HG02798 (cell line): ENCODE measurements around the gene VAV2.

Experiments
- ATAC-seq: cut with Tn5 transposase; IDR thresholded peaks from one replicate; pipeline ENCODE4 v1.9.1; 2021; ENCODE audit warnings: mild to moderate bottlenecking; ENCODE audit not compliant: unreplicated experiment, poor library complexity

Gene VAV2

DNA sequence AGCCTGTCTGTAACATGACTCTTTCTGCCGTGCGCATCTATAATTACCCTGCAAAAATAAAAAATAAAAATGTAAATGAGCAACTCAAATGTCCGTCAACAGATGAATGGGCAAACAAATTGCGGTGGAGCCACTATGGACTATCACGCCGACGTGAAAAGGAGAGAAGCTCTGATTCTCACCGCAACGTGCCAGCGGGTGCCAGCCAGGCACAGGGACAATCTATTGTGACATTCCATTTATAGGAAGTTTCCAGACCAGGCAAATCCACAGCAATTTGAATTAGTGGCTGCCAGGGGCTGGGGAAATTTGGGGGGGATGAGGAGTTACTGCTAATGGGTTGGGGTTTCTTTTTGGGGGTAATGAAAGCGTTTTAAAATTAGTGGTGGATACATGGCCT is 96.8 kb downstream of the VAV2 start:
- no peak for ATAC-seq

DNA sequence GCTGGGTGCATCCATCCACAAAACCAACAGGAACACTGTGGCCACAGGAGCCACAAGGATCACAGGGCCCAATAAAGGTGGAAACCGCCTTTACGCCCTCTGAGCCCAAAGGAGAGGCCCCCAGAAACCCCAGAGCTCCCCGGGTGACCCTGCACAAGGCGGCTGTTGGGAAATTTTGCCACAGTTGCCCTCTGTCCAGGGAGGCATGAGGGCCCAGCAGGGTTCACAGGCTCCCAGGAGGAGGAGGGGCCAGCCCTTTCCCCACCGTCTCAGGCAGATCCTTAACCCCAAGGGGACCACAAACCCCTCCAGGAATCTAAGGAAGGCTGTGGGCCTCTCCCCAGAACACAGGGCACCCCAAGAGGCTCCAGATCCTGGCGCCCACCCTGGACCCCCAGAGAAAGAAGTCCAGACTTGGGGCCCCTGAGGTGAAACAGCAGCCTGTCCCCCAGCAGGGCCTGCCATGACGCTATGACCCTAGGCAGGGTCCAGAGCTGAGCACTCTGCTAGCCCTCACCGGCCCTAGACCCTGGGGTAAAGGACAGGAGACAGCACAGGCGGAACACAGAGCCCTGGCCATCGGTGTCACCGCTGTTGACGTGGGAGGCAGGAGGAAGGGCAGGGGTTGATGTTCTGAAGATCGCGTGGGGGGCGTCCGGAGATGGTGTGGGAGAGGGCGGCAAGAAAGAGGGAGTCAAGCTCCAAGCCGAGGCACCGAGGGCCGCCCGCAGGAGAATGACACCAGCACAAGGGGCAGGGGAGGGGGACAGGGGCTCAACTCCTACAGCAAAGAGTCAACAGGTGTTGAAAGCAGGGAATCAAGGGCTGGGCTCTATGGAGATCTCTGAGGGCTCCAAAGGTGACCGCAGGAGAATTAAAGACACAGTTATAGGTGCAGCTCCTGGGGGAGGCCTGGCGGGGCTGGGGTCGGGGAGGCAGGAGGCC is 97.5 kb downstream of the VAV2 start:
- no peak for ATAC-seq

DNA sequence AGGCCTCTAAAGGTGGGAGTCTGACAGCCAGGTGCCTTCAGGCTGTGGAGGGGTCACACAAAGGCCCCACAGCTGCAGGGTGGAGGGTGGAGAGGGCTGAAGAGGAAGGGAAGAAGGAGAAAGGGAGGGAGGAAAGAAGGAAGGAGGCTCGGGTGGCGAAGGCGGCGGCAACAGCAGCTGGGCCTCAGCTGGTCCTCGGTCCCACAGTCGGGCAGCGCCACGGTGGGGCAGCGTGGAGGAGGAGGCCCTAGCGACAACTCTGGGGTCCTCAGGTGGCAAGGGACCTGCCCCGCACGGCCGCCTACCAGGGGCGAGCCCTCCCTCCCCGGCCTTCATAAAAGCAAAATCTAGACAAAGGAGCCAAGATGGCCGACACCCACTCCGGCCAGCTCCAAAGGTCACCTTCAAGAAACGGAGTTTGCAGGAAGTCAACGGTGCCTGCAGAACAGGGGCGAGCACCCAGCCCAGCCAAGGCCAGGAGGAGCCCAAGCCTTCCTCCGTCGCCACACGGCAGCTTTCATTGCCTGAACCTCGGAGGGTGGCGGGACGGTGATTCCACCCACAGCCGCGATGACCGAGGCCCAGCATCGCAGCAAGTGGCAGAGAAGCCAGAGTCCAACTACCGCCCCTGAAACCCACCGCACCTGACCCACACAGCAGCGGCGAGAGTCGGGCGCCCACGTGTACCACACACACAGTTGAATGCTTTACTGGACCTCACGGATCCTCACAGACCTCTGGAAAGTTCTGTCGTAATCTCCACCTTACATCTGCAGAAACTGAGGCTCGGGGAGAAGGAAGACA is 98.7 kb downstream of the VAV2 start:
- no peak for ATAC-seq

DNA sequence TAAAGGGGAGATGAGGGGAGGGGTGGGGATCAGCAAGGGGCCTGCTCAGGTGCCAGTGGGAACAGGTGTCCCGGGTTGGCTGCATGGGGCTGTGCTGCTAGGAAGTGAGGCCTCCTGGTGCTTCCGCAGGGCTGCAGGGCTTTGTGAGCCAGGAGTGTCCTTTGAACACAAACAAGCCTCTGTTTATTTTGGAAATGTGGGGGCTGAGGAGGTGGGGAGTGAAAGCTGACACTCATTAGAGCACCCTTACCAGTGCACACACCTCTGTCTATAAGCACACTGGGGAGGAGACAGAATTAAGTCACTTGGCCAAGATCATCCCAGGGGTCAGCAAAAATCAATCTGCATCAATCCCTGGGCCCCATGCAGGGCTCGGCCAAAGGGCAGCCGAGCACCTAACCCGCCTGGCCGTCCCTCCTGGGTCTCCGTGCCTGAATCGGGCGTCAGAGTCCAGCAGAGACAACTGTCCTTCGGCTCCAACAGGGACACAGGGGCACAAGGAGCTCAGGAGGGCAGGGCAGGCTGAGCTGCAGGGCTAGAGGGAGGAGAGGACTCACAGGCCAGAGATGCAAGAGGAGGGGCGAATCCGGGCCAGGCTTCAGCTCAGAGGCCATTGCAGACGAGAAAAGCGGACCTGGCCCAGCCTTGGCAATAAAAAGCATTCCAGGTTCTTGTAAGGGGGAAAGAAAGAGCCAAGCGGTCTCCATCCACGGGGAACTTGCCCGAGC is 99.8 kb downstream of the VAV2 start:
- no peak for ATAC-seq

DNA sequence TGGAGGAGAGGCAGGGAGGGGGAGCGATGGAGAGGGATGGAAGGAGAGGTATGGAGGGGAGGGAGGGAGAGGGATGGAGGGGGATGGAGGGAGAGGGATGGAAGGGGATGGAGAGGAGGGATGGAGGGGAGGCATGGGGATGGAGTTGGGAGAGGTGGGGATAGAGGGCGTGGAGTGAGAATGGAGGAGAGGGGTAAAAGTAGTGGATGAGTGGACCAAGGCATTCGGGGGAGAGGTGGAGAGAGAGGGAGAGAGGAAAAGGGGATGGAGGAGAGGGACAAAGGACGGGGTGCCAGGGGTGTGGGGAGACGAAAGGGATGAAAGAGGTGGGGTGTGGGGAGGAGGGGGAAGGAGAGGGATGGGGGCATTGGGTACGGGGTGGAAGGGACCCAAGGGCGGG is 100.4 kb downstream of the VAV2 start:
- ATAC-seq: no peak

DNA sequence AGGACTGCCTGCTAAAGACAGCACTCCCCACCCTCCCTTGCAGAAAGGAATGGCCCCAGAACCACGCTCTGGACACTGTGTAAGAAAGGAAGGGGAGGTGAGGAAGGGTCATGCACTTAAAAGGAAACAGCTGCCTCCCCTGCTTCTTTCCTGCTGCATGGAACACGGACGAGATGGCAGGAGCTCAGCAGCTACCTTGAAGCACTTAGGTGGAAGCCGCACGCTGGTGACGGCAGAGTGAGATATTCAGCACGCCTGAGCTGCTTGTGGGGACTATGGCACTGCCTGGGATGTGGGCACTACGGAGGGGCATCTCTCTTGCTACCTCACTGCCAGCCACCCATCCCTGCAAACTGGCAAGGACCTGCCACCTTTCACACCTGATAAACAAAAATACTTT is 101.5 kb downstream of the VAV2 start:
- ATAC-seq: no peak

DNA sequence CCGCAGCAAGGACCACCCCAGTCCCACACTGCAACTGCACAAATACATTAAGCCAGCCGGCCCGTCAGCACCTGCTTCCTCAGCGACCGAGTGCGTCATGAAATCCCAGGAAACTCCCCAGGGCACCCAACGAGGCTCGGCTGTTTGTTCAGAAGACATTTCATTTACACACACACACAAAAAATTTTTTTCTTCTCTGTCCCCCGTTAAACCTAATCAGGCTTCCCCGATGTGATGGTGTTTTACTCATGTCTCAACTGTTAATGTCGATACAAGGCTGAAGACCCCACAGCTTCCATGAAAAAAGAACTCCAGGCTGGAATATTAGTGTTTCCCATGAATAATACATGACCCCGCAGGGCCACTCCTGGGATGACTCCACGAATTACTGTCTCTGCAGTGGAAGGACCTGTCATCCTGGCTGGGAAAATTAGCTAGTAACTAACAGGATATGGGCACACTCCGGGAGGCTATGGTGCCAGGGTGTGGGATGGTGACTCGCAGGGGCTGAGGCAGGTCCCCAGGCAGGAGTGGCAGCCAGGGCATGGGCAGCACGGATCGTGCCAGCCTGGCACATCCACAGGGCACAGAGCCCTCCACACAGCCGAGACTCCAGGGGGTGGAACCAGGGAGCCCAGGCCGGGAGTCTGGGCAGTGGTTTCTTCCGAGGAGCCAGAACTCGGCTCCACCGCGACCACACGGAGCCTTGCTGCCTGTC is 102.4 kb downstream of the VAV2 start:
- ATAC-seq: no peak

DNA sequence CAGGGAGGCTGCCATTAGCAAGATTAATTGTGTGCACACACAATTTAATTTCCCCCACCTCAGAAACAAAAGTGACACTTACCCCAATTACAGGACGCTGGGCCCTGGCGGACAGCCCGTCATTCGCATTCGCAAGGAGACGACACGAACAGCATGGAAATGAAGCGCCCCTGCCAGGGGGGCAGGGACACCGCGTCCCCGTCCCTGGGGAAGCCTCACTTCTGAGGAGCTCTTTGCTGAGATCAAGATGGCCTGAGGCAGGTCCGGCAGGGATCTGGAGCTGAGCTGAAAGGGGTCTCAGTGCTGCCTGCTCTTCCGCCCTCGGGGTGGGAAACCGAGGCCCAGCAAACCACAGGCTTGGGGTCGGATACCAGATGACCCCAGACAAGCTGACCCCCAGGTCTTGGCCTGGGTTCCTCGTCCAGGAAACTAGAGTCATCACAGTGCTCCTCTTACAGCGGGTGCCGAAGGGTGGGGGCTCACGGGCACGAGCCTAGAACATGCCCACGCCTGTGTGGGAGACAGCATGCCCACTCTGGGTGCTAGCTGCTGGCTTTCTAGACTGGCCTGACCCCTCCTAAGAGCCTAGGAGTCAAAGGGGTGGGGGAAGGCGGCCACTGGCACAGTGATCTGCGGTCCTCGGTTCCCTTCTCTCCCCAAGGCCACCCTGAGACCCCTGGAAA is 103.2 kb downstream of the VAV2 start:
- no peak for ATAC-seq

DNA sequence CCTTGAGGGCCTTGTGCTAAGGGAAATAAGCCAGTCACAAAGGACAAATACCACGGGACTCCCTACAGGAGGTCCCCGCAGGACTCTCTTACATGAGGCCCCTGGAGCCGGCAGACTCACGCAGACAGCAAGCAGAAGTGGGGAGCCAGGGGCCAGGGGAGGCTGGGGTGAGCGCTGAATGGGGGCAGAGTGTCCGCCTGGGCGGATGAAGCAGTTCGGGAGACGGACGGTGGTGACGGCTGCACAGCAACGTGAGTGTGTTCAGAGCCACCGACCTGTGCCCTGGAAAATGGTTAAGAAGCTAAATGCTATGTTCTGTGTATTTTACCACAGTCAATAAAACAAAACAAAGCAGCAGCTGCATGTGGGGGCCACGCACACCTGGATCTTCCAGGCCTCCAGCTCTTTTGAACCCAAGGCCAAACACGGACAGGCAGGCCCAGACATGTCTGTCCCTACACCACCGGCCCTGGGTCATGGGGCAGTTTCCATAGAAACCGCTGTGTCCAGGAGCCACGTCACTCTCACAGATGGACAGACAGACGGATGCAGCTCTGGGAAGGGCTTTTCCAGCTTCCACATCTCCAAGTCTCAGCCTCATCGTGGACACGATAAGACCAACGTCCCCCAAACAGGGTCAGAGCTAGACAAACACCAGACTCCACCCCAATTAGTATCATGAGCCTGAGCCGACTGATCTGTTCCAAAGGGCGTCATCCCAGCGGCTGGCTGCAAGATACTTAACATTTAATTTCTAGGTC is 103.9 kb downstream of the VAV2 start:
- ATAC-seq: no peak

DNA sequence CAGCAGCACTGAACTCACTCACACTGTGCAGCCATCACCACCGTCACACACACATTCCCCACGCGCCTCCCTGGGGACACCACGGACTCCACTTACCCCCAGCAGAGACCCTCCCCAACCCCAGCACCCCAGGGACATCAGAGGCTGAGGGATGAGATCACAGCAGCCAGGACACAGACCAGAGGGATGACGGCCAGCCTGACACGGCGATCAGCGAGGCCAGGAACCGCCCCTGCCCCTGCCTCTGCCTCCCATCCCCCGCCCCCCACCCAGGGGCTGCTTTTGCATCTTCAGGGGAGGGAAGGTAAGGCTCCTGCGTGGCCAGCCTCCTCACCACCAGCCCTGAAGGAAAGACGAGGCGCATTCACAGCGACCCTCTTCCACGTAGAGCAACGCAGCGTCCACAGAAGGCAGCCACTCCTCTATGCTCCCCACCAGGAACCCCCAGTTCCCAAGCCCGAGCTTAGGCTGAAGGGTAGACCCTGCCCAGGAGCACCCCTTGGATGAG is 104.5 kb downstream of the VAV2 start:
- no peak for ATAC-seq

DNA sequence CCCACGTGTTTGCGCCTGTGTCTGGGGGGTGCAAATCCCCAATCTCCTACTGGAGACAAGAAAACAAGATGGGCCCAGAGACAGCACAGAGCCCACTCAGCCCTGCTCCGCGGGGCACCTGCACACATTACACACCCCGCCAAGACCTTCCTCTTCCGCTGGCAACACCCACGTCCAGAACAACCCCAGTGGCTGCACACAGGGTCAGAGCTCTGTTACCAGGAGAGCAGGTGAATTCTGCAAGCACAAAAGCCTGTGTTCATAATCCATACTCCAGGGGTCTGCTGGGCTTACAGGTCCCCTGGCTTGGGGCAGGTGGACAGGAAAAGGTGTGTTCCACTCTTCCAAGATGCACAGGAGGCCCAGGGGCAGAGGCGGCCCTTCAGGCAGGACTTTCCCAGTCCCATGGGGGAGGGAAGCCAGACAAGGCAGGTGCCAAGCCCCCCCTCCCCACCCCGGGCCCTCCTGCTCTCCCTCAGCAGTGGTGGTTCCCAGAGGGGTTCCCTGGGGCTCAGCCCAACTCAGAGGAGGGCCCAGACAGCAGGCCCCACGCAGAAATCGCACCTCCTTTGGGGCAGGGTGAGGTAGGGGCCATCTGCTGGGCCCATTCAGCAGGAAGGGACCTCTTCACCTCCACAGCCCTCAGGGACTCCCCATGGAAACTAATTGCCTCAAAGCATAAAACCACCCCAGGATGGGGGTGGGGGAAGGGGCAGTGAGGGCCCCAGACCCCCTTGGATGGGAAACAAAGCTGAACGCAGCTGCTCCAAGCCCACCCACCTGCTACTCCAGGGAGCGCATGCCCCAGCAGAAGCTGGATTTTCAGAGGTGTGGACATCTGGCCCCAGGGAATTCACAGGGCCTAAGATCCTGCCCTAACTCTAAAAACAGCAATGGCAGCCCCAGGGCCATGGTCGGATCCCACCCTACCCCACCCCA is 105.3 kb downstream of the VAV2 start:
- no peak for ATAC-seq

DNA sequence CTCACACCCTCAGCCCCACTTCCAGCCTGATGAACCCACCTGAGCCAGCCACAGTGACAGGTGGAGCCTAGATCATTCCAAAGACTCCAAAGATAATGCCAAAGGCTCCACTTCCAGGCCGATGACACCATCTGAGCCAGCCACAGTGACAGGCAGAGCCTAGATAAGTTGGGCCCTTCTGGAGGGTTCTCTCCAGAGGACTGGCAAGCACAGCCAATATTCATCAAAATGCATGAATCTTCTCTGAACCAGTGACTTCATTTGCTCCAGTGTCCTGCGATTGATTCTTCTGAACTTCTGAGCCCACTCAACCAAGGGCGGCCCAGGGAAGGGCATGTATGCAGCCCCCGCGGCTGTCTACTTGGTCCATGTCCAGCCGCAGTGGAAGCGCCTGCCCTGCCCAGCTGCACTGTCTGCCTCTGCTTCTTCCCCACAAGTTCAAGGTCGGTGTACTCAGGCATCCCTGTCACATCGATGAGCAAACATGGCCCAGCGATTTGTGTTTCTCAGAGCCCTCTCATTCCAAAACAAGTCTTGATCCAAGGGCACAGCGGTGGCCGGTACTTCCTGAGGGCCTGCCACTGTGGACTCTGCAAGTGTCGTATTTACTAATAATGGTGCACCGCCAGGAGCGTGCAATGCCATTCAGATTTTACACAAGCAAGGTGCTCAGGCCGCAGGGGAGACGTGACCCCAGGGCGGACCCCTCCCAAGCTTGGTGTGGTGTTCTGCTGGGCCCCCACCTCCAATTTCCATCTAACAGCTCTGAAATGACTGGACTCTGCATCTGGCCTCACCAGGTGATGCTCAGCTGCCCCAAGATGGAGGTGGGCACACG is 107.0 kb downstream of the VAV2 start:
- ATAC-seq: no peak

DNA sequence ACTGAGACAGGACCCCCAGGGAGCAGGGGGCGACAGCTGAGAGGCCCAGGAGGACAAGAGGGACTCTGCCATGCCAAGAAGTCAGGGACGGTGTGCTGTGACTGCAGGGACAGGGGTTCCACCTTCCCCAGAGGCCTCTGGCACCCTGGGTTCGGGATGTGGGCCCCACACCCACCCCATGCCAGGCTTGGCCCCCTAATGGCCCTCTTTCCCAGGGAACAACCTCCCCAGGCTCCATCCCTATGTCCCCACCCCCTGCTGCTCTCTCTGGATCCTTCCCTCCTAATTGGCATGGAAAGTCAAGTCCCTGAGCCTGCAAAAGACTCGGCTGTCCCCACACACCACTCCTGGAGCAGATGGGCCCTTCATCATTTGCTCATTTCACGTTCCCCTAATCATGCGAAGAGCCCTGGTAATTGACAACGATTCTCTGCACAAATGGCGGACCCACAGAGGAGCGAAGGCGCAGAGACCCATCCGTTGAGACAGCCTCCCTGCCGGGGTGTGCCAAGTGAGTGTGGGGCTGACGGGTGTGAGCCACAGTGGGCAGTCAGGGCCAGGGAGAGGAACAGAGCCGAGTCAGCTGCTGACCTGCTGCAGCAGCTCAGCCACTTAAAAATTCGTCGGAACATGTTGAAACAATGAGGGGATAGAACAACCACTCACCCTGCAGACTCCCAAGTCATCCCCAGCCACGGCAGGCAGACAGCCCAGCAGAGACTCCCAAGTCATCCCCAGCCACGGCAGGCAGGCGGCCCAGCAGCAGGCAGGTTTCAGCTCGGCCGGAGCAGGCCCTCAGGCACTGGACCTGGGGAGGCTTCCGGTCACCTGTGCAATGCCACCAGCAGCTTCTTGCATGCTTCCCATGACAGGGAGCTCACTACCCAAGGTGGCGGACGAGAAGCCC is 109.0 kb downstream of the VAV2 start:
- no peak for ATAC-seq

DNA sequence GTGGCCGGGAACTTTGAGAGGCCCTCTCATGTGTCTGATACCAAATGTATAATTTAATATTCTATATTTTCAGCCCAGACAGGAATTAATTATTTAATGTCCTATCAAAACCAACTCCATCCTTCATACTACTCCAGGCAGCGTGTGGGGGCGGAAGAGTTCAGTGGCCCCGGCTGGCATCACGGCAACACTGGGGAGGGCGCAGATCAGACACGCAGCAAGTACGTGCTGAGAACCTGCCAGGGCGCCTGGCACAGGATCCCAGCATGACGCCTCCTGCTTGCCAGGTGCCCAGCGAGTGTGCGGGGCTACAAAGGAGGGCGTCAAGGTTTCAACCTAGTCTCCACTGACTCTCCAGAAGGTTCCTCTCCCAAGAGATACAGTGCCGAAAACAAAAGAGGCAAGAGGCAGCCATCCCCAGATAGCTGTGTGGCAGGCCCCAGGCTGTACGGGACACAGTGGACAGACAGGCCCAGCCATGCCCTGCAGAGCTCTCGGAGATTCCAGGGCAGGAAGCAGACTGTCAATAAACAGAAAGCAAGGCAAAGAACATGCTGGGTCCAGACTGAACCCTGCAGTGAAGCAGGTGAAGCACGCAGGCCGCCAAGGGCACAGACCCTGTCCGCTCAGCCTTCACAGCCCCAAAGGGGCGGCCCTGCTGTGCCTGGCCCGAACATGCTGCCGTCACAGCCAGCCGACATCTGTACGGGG is 110.3 kb downstream of the VAV2 start:
- no peak for ATAC-seq
